Osteoblast (primary cell): ENCODE measurements around the gene MRRF. TPM values are rescaled to one million over a fixed set of nuclear protein-coding genes. Genes with fewer than 3 reads are reported as not detected.

ENCODE experiments used
- DNase-seq: peaks from one replicate; pipeline ENCODE4 v3.0.0; 2011; ENCODE audit warnings: low spot score, mixed read lengths; ENCODE audit not compliant: insufficient read length; ENCODE audit errors: missing footprints
- H2AFZ ChIP-seq: 2 replicates; pipeline ENCODE4 v1.6.0; 2011; ENCODE audit warnings: mild to moderate bottlenecking, low read length
- H3K27ac ChIP-seq: 2 replicates; pipeline ENCODE4 v1.5.1; 2011; ENCODE audit warnings: mild to moderate bottlenecking, low read depth, low read length, moderate library complexity
- H3K27me3 ChIP-seq: 2 replicates; pipeline ENCODE4 v1.6.0; 2012; ENCODE audit warnings: mild to moderate bottlenecking, control low read depth, inconsistent platforms, low read length, moderate library complexity; ENCODE audit not compliant: insufficient read depth
- H3K36me3 ChIP-seq: 2 replicates; pipeline ENCODE4 v1.5.1; 2011; ENCODE audit warnings: mild to moderate bottlenecking, low read length, control low read depth, moderate library complexity; ENCODE audit not compliant: insufficient read depth
- H3K4me1 ChIP-seq: 2 replicates; pipeline ENCODE4 v1.5.1; 2011; ENCODE audit warnings: mild to moderate bottlenecking, low read length, control low read depth, moderate library complexity; ENCODE audit not compliant: insufficient read depth
- H3K4me2 ChIP-seq: 2 replicates; pipeline ENCODE4 v1.6.0; 2011; ENCODE audit warnings: mild to moderate bottlenecking, low read length; ENCODE audit not compliant: insufficient read depth
- H3K4me3 ChIP-seq: fragments of 200-600 bp; sonication (generic); 3 replicates; pipeline ENCODE4 v1.5.1; 2012; ENCODE audit warnings: mild to moderate bottlenecking, low read length, inconsistent platforms; ENCODE audit not compliant: insufficient read depth
- H3K79me2 ChIP-seq: 2 replicates; pipeline ENCODE4 v1.6.0; 2012; ENCODE audit warnings: mild to moderate bottlenecking, low read length, control low read depth, inconsistent platforms; ENCODE audit not compliant: insufficient read depth
- H3K9me3 ChIP-seq: 2 replicates; pipeline ENCODE4 v1.5.1; 2011; ENCODE audit warnings: low read depth, low read length, control low read depth
- H4K20me1 ChIP-seq: 2 replicates; pipeline ENCODE4 v1.6.0; 2012; ENCODE audit warnings: mild to moderate bottlenecking, low read length, control low read depth; ENCODE audit not compliant: insufficient read depth
- total RNA-seq: library from RNA; depleted of rRNA; stranded (reverse); fragments of >200 nt; gene quantifications from 2 replicates; pipeline ENCODE4 v1.2.3, GENCODE V29; 2012
- TF ChIP-seq, protein P1 (sequence below): IDR thresholded peaks from 2 replicates; pipeline ENCODE4 v1.5.1; 2011; ENCODE audit warnings: mild to moderate bottlenecking, low read depth, low read length, moderate library complexity; ENCODE audit errors: extremely low read depth

MRRF gene
- total RNA-seq, 1 donor: 35.8 TPM

DNA sequence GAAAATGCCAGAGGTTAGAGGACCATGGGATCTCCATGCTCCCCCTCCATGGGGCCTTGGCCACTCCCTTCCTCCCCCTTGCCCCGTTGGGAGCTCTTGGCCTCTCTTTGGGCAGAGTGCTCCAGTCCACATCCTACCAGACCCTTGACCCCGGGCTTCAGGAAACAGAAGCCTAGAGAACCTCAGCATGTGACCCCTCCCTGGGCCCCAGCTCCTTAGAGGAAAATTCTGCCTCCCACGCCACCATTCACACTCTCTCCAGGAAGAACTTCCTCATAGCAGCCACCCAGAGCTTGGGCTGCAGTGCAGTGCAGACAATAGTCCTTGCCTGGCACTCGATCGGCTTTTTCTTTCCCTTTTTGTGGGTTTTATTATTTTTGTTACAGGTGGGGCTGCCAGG lies 41.9 kb upstream of the MRRF start:
- Histone ChIP-seq H3K4me3 (no peak overlapping the region), H3K27me3 (peaks cover 93% of the 10 kb centered on the region), H3K36me3 (no peaks in the 10 kb centered on the region), H3K27ac (no peak overlapping the region), H4K20me1 (no peaks in the 10 kb centered on the region), H2AFZ (no peak overlapping the region), H3K9me3 (no peaks in the 10 kb centered on the region), H3K79me2 (no peaks in the 10 kb centered on the region), H3K4me1 (peaks cover 11% of the 10 kb centered on the region), H3K4me2 (no peak overlapping the region)
- TF ChIP-seq, protein P1, sequence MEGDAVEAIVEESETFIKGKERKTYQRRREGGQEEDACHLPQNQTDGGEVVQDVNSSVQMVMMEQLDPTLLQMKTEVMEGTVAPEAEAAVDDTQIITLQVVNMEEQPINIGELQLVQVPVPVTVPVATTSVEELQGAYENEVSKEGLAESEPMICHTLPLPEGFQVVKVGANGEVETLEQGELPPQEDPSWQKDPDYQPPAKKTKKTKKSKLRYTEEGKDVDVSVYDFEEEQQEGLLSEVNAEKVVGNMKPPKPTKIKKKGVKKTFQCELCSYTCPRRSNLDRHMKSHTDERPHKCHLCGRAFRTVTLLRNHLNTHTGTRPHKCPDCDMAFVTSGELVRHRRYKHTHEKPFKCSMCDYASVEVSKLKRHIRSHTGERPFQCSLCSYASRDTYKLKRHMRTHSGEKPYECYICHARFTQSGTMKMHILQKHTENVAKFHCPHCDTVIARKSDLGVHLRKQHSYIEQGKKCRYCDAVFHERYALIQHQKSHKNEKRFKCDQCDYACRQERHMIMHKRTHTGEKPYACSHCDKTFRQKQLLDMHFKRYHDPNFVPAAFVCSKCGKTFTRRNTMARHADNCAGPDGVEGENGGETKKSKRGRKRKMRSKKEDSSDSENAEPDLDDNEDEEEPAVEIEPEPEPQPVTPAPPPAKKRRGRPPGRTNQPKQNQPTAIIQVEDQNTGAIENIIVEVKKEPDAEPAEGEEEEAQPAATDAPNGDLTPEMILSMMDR: no peak
- DNase-seq: no peak

DNA sequence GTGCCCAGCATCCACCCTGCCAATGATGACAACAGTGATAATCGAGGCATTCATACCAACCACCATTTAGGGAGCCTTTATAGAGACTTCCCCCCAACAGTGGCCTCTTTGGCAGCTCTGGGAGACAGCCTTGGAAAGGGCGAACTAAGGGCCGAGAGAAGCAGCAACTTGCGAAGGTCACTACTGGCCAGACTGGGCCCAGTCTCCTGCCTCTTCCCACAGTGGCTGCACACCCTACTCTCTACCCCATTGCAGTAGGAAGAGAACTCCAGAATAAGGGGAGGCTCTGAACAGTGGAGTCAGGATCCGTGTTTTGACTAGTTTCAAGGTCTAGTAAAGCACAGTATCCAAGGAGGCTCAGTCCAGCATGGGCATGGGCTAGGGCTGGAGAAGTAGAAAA lies 41.2 kb upstream of the MRRF start:
- no peaks in the 10 kb centered on the region for H3K9me3 ChIP-seq
- H3K27ac ChIP-seq: no peak overlapping the region
- H3K36me3 ChIP-seq: no peaks in the 10 kb centered on the region
- H3K4me2 ChIP-seq: no peak overlapping the region
- TF ChIP-seq, protein P1: no peak
- peaks cover 8% of the 10 kb centered on the region for H3K4me1 ChIP-seq
- H4K20me1 ChIP-seq: no peaks in the 10 kb centered on the region
- peaks cover 91% of the 10 kb centered on the region for H3K27me3 ChIP-seq
- no peaks in the 10 kb centered on the region for H3K79me2 ChIP-seq
- no peak overlapping the region for H3K4me3 ChIP-seq
- DNase-seq: peak; percentile 62
- no peak overlapping the region for H2AFZ ChIP-seq

DNA sequence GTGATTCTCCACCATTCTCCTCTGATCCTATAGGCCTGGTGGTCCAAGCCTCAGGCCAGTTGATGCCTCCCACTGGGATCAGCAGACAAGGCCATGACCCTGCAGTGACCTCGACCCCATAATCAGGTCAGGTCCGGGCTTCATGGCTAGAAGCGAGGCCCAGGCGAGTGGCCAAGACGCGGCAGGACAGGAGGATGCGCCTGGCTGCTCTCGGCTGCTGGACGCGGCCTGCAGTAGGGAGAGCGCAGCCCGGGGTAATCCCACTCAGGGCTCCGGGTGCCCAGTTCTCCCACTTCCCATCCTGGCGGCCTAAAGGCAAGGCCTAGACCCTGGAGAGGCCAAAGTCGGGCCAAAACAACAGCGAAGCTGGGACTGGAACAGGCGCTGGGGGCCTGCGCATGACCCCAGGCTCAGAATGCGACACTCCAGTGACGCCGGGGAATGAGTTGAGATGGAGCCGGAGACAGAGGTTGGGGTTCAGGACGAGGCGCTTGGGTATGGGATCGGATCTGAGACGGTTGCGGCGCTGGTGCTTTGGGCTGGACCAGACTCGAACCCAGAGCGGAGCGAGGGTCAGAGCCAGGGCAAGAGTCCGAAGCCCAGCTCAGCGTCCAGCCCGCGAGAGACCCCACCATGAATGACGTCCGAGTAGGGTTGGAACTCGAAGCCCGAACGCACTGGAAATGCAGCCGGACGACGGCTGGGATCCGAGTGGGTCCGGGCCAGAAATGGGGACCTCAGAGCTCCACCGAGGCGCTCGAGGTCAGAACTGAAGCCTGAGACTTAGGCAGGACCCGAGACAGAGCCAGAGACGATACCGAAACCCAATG lies 39.2 kb upstream of the MRRF start:
- DNase-seq: peak; percentile 68
- no peaks in the 10 kb centered on the region for H3K4me1 ChIP-seq
- H3K4me2 ChIP-seq: no peak overlapping the region
- no peaks in the 10 kb centered on the region for H3K79me2 ChIP-seq
- peaks cover 91% of the 10 kb centered on the region for H3K27me3 ChIP-seq
- H4K20me1 ChIP-seq: no peaks in the 10 kb centered on the region
- no peak overlapping the region for H3K4me3 ChIP-seq
- H3K9me3 ChIP-seq: no peaks in the 10 kb centered on the region
- no peak overlapping the region for H2AFZ ChIP-seq
- H3K36me3 ChIP-seq: no peaks in the 10 kb centered on the region
- TF ChIP-seq, protein P1: no peak
- H3K27ac ChIP-seq: no peak overlapping the region

DNA sequence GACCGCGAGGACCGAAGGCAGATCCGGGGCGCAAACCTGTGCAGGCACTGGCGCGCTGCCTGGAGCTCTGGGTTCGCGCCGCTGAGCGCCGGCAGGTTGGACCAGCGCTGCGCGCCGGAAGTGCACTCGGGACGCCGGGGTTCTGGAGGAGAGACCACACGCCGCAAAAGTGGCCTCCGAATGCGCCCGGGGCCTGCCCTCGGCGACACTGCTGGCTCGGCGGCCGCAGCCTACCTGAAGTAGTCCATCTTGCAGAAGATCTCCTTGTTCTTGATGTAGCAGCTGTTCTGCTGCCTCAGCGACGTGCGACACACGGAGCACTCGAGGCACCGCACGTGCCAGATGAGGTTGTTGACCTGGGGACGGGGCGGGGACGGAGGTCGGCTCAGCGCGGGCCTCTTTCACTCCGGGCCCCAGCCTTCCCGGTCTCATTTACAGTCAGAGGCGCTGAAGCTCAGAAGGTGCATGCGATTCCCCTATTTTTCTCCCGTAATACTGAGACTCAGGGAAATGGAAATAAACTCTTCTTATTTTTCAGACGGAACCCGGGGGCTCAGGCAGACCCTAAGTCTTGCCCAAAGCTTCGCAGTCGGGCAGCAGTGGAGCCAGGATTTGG lies 38.4 kb upstream of the MRRF start:
- Histone ChIP-seq H3K4me1 (no peaks in the 10 kb centered on the region), H2AFZ (no peak overlapping the region), H3K79me2 (no peaks in the 10 kb centered on the region), H3K9me3 (no peaks in the 10 kb centered on the region), H4K20me1 (no peaks in the 10 kb centered on the region), H3K4me3 (no peak overlapping the region), H3K27me3 (peaks cover 91% of the 10 kb centered on the region), H3K4me2 (no peak overlapping the region), H3K27ac (no peak overlapping the region), H3K36me3 (no peaks in the 10 kb centered on the region)
- TF ChIP-seq, protein P1: no peak
- DNase-seq: peak; percentile 90
